Ascending aorta (tissue), 2 donors: ENCODE results near the gene ESRRA. TPM values are rescaled to one million over a fixed set of nuclear protein-coding genes. Genes with fewer than 3 reads are reported as not detected.

Experiments used
- DNase-seq, 2 donors: peaks; one replicate each; pipeline ENCODE4 v3.0.0-alpha.2; 2019; ENCODE audit warnings: low spot score in 2 of 2
- H3K27ac ChIP-seq, 2 donors: fragments of 200-600 bp; sonication (generic); one replicate each; pipeline ENCODE4 v1.5.1; 2016 to 2017; ENCODE audit warnings: mild to moderate bottlenecking in 1 of 2
- H3K27me3 ChIP-seq: fragments of 200-600 bp; sonication (generic); one replicate; pipeline ENCODE4 v1.5.1; 2017
- H3K36me3 ChIP-seq, 2 donors: fragments of 200-600 bp; sonication (generic); one replicate each; pipeline ENCODE4 v1.5.1; 2016
- H3K4me1 ChIP-seq, 2 donors: fragments of 200-600 bp; sonication (generic); one replicate each; pipeline ENCODE4 v1.5.1; 2016 to 2017; ENCODE audit warnings: mild to moderate bottlenecking in 1 of 2
- H3K4me3 ChIP-seq, 2 donors: fragments of 200-600 bp; sonication (generic); one replicate each; pipeline ENCODE4 v1.5.1; 2016 to 2017; ENCODE audit warnings: mild to moderate bottlenecking in 1 of 2
- H3K9me3 ChIP-seq, 2 donors: fragments of 200-600 bp; sonication (generic); one replicate each; pipeline ENCODE4 v1.5.1; 2016
- intact Hi-C: fragments of 100-400 bp; cut with DNase I; formaldehyde crosslinking; loops from one replicate; pipeline ENCODE4 v1.15.1; 2023
- total RNA-seq: library from RNA; depleted of rRNA; stranded (reverse); fragments of >200 nt; gene quantifications from one replicate; pipeline ENCODE4 v1.1.0, GENCODE V29; 2016
- TF ChIP-seq, protein P1 (sequence below), 3 experiments: fragments of 200-600 bp in 2 of 3; fragments of 450-650 bp in 1 of 3; sonication (generic) in 2 of 3; IDR thresholded peaks; one replicate each; pipeline ENCODE4 v1.5.1; 2016 to 2019; ENCODE audit warnings: antibody characterized with exemption in 3 of 3, mild to moderate bottlenecking in 1 of 3, moderate library complexity in 1 of 3

Gene ESRRA
- total RNA-seq, 1 donor from 2014 or later = 53.4 TPM

DNA sequence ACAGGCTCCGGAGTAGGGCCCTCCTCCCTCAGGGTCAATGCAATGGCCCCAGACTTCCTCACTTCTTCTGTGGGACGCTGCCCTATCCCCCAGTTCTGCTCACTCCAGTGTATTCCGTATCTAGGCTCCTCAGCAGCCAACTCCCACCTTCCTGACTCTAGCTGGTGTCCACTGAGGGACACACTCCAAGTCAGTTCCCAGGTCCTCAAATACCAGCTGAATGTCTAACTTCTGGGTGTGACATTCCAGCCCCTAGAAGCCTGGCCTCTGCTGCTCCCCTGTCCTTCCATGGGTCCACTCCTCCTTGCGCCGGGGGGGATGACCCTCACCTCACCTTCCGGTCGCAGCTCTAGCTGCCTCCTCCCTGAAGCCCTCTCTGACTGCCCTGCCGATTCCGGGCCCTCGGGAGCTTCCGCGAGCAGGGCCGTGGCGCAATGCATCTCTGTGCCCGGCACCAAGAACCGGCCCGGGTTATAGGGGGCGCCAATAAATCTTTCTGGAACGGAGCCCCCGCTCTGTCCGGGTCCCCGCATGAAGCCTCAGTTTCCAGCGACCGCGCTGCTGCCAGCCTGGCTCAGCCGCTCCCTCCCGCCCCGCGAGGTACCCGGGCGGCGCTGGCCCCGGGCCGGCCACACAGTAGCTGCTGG is 36.3 kb upstream of the ESRRA start:
- Histone ChIP-seq H3K36me3 (peaks cover 20 to 32% of the 10 kb centered on the region in 2 donors), H3K4me3 (peak overlapping the region; percentile 71 to 99), H3K27ac (peak overlapping the region; percentile 90 to 98), H3K27me3 (no peaks in the 10 kb centered on the region), H3K9me3 (no peaks in the 10 kb centered on the region), H3K4me1 (peaks cover 17 to 32% of the 10 kb centered on the region in 2 donors)
- DNase-seq = peak in 1 of 2 donors; percentile 87
- TF ChIP-seq, protein P1, sequence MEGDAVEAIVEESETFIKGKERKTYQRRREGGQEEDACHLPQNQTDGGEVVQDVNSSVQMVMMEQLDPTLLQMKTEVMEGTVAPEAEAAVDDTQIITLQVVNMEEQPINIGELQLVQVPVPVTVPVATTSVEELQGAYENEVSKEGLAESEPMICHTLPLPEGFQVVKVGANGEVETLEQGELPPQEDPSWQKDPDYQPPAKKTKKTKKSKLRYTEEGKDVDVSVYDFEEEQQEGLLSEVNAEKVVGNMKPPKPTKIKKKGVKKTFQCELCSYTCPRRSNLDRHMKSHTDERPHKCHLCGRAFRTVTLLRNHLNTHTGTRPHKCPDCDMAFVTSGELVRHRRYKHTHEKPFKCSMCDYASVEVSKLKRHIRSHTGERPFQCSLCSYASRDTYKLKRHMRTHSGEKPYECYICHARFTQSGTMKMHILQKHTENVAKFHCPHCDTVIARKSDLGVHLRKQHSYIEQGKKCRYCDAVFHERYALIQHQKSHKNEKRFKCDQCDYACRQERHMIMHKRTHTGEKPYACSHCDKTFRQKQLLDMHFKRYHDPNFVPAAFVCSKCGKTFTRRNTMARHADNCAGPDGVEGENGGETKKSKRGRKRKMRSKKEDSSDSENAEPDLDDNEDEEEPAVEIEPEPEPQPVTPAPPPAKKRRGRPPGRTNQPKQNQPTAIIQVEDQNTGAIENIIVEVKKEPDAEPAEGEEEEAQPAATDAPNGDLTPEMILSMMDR (IDR thresholded peaks at IDR 0.05) = no peak
- intact Hi-C loops = loop anchor here (1.0 kb wide), 2 partner anchors 18 to 36 kb away; partner anchors contain the start of genes ESRRA and PLCB3

DNA sequence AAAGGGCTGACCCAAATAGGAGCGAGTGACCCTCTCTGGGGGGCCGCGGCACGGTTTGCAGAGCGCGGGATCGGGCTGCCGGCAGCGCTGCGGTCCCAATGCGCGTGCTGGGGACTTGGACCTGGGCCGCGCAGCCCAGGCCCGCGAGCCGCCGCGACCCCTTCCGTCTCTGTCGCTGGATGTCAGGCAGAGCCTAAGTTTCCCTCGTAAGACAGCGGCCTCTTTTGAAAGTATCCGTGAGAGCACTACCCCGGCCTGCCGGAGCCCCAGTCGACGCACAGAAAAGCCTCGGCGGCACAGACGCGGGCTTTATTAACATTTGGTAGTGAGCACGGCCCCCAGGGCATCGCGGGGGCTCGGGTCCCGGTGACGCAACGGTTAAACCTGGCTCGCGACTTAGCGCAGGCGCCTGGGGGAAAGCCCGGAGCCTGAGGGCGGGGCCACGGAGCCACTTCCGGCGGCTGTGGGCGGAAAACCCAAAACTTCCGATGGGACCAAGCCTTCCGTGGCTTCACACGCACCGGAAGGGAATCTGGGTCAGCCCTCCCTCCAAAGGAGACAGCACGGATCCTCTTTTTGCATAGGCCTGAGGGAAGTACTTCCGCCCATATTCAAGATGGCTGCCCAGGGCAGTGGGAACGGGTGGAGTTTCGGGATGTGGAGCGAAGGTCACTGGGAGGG is 35.6 kb upstream of the ESRRA start:
- H3K27me3 ChIP-seq = no peaks in the 10 kb centered on the region
- intact Hi-C loops = loop anchor here (1.0 kb wide), 5 partner anchors 15 to 48 kb away; partner anchors contain the start of genes BAD, ESRRA, FKBP2 and PLCB3
- peak overlapping the region; percentile 90 to 98 for H3K27ac ChIP-seq
- peak; percentile 96 to 99 for DNase-seq
- H3K4me1 ChIP-seq = peaks cover 17 to 32% of the 10 kb centered on the region in 2 donors
- peaks cover 16 to 26% of the 10 kb centered on the region in 2 donors for H3K36me3 ChIP-seq
- H3K9me3 ChIP-seq = no peaks in the 10 kb centered on the region
- H3K4me3 ChIP-seq = peak overlapping the region; percentile 71 to 99
- TF ChIP-seq, protein P1 (IDR thresholded peaks at IDR 0.05) = peak in 2 of 3 experiments; percentile 15 to 35

DNA sequence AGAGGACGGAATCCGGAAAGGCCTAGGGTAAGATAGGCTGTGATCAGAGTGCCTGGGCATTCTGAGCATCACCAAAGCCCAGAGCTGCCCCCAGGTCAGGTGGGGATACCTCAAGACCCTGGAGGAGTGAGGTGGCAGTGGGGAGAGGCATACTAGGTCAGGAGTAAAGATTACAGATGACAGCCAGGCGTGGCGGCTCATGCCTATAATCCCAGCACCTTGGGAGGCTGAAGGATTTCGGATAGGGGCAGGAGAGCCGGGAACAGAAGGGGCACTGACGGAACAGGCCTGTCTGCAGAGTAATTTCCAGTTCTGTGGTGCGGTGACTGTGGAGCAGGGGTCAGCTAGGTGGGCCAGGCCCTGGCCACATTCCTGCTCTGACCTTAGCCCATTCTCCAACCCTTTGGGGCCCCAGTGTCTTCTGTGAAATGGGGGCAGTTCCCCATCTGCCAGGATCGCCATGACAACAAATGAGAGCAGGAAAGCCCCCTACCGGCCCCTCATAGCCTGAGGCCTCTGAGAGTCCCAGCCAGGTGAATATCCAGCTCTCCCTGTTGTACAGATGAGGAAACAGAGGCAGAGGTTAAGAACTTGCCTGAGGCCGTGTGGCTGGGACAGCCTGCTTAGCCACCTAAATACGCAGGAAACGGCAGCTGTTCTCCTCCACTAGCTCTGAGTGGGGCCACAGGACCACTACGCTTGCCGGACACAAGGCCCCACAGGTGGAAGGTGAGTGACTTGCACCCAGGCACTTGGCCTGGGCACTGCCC is 30.1 kb upstream of the ESRRA start:
- no peaks in the 10 kb centered on the region for H3K27me3 ChIP-seq
- intact Hi-C loops = no loop called here
- TF ChIP-seq, protein P1 (IDR thresholded peaks at IDR 0.05) = no peak

DNA sequence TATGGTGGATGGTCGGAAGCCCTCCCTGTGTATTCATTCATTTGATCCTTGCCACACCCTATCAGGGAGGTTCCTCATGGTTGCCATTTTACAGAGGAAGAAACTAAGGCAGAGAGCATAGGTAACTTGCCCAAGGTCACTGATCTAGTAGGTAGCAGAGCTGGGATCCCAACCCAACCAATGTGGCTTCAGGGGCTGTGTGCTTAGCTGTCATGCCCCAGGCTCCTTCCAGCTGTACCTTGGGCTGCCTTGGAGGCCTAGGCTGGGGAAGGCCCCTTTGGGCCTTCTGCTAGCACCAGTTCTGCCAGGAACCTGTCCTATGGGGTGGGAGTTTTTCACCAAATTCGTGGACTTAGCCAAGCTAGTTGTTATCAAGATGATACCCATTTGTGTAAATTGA is 29.5 kb upstream of the ESRRA start:
- H3K27me3 ChIP-seq = no peaks in the 10 kb centered on the region
- peaks cover 13 to 35% of the 10 kb centered on the region in 2 donors for H3K36me3 ChIP-seq

More for the DNA sequence above, 30.1 kb upstream of the ESRRA start:
- Histone ChIP-seq H3K27ac (no peak overlapping the region), H3K4me1 (peaks cover 5 to 9% of the 10 kb centered on the region in 2 donors), H3K9me3 (no peaks in the 10 kb centered on the region), H3K36me3 (peaks cover 13 to 34% of the 10 kb centered on the region in 2 donors), H3K4me3 (no peak overlapping the region)
- DNase-seq = no peak

More for the DNA sequence above, 29.5 kb upstream of the ESRRA start:
- no peak overlapping the region for H3K4me3 ChIP-seq
- TF ChIP-seq, protein P1 (IDR thresholded peaks at IDR 0.05) = no peak
- H3K9me3 ChIP-seq = no peaks in the 10 kb centered on the region
- H3K27ac ChIP-seq = no peak overlapping the region
- DNase-seq = no peak
- H3K4me1 ChIP-seq = peaks cover 5 to 9% of the 10 kb centered on the region in 2 donors
- intact Hi-C loops = no loop called here
